ENCODE results near the gene IL12A.

Gene IL12A

DNA sequence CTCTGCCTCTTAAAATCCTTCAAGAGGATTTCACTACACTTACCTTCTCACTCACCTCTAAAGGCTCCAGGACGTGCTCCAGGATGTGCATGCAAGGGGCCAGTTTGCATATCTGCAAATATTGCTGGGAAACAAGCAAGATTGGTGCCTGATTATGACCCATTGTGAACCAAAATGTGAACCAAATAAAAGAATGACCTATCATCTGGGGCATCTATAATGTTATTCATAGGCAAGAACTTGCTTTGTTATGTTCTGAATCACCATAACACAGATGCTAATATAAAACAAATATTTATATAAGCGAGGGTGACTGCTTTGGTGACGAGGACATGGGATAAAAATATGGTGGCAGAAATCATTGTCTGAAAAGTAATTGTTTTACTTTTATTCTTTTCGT is 5.5 kb downstream of the IL12A start (continued):
- TF ChIP-seq, protein P1, sequence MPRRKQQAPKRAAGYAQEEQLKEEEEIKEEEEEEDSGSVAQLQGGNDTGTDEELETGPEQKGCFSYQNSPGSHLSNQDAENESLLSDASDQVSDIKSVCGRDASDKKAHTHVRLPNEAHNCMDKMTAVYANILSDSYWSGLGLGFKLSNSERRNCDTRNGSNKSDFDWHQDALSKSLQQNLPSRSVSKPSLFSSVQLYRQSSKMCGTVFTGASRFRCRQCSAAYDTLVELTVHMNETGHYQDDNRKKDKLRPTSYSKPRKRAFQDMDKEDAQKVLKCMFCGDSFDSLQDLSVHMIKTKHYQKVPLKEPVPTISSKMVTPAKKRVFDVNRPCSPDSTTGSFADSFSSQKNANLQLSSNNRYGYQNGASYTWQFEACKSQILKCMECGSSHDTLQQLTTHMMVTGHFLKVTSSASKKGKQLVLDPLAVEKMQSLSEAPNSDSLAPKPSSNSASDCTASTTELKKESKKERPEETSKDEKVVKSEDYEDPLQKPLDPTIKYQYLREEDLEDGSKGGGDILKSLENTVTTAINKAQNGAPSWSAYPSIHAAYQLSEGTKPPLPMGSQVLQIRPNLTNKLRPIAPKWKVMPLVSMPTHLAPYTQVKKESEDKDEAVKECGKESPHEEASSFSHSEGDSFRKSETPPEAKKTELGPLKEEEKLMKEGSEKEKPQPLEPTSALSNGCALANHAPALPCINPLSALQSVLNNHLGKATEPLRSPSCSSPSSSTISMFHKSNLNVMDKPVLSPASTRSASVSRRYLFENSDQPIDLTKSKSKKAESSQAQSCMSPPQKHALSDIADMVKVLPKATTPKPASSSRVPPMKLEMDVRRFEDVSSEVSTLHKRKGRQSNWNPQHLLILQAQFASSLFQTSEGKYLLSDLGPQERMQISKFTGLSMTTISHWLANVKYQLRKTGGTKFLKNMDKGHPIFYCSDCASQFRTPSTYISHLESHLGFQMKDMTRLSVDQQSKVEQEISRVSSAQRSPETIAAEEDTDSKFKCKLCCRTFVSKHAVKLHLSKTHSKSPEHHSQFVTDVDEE (CRISPR knock-in tag; IDR thresholded peaks at IDR 0.05) = no peak
- TF ChIP-seq PPARA (CRISPR knock-in tag; IDR thresholded peaks at IDR 0.05; ENCODE audit: borderline replicate concordance) (no peak), ESRRG (CRISPR knock-in tag; IDR thresholded peaks at IDR 0.05) (no peak), ZNF8 (CRISPR knock-in tag; IDR thresholded peaks at IDR 0.05) (no peak), ZC3H10 (CRISPR knock-in tag; IDR thresholded peaks at IDR 0.05) (no peak), ZFP3 (CRISPR knock-in tag; IDR thresholded peaks at IDR 0.05) (no peak), ZNF70 (CRISPR knock-in tag; IDR thresholded peaks at IDR 0.05) (no peak), ZFP30 (CRISPR knock-in tag; IDR thresholded peaks at IDR 0.05) (no peak)

DNA sequence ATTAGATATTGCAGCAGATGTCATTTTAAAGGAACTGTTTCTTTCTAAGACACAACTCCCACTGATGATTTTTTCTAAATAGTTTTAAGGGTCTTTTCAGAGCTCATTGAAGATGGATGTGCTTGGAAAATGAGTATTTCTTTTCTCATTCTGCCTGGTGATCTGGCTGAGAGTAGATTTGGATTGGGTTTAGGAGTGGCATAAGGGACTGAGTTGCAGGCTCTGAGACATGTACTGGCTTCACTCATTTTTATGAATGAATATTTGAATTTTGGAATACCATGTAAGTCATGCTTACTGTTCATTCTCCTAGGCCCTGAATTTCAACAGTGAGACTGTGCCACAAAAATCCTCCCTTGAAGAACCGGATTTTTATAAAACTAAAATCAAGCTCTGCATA is 6.5 kb downstream of the IL12A start:
- no peak for ATAC-seq
- TF ChIP-seq RARB (CRISPR knock-in tag; IDR thresholded peaks at IDR 0.05) (no peak), ISL1 (CRISPR knock-in tag; IDR thresholded peaks at IDR 0.05) (no peak), ZFP30 (CRISPR knock-in tag; IDR thresholded peaks at IDR 0.05) (no peak), ZC3H10 (CRISPR knock-in tag; IDR thresholded peaks at IDR 0.05) (no peak), TCF4 (CRISPR knock-in tag; IDR thresholded peaks at IDR 0.05; ENCODE audit: borderline replicate concordance) (no peak), ZNF8 (CRISPR knock-in tag; IDR thresholded peaks at IDR 0.05) (no peak)
- TF ChIP-seq, protein P2, sequence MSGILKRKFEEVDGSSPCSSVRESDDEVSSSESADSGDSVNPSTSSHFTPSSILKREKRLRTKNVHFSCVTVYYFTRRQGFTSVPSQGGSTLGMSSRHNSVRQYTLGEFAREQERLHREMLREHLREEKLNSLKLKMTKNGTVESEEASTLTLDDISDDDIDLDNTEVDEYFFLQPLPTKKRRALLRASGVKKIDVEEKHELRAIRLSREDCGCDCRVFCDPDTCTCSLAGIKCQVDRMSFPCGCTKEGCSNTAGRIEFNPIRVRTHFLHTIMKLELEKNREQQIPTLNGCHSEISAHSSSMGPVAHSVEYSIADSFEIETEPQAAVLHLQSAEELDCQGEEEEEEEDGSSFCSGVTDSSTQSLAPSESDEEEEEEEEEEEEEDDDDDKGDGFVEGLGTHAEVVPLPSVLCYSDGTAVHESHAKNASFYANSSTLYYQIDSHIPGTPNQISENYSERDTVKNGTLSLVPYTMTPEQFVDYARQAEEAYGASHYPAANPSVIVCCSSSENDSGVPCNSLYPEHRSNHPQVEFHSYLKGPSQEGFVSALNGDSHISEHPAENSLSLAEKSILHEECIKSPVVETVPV (CRISPR knock-in tag; IDR thresholded peaks at IDR 0.05) = no peak

- TF ChIP-seq, protein P3, sequence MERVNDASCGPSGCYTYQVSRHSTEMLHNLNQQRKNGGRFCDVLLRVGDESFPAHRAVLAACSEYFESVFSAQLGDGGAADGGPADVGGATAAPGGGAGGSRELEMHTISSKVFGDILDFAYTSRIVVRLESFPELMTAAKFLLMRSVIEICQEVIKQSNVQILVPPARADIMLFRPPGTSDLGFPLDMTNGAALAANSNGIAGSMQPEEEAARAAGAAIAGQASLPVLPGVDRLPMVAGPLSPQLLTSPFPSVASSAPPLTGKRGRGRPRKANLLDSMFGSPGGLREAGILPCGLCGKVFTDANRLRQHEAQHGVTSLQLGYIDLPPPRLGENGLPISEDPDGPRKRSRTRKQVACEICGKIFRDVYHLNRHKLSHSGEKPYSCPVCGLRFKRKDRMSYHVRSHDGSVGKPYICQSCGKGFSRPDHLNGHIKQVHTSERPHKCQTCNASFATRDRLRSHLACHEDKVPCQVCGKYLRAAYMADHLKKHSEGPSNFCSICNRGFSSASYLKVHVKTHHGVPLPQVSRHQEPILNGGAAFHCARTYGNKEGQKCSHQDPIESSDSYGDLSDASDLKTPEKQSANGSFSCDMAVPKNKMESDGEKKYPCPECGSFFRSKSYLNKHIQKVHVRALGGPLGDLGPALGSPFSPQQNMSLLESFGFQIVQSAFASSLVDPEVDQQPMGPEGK (CRISPR knock-in tag; IDR thresholded peaks at IDR 0.05; ENCODE audit: borderline replicate concordance) = no peak
- TF ChIP-seq TCF4 (CRISPR knock-in tag; IDR thresholded peaks at IDR 0.05; ENCODE audit: borderline replicate concordance) (no peak), ZFP30 (CRISPR knock-in tag; IDR thresholded peaks at IDR 0.05) (no peak), ZC3H10 (CRISPR knock-in tag; IDR thresholded peaks at IDR 0.05) (no peak)
- TF ChIP-seq, protein P1 (CRISPR knock-in tag; IDR thresholded peaks at IDR 0.05) = no peak
- ATAC-seq = no peak
Measured at GRCh38 chr3:159996018-159996417, 7.4 kb downstream of the IL12A start.

- ATAC-seq = no peak
- no peak for TF ChIP-seq RARB (CRISPR knock-in tag; IDR thresholded peaks at IDR 0.05)
- TF ChIP-seq ZC3H10 (CRISPR knock-in tag; IDR thresholded peaks at IDR 0.05) = no peak
- no peak for TF ChIP-seq ARNTL (CRISPR knock-in tag; IDR thresholded peaks at IDR 0.05; ENCODE audit: borderline replicate concordance, low read depth)
- TF ChIP-seq ISL1 (CRISPR knock-in tag; IDR thresholded peaks at IDR 0.05) = no peak
- TF ChIP-seq SNAI2 (CRISPR knock-in tag; IDR thresholded peaks at IDR 0.05) = no peak
- TF ChIP-seq GLIS3 (CRISPR knock-in tag; IDR thresholded peaks at IDR 0.05) = no peak
- TF ChIP-seq ZFP30 (CRISPR knock-in tag; IDR thresholded peaks at IDR 0.05) = no peak
- TF ChIP-seq ESRRG (CRISPR knock-in tag; IDR thresholded peaks at IDR 0.05) = no peak
- TF ChIP-seq ZNF8 (CRISPR knock-in tag; IDR thresholded peaks at IDR 0.05) = no peak
- TF ChIP-seq, protein P1 (CRISPR knock-in tag; IDR thresholded peaks at IDR 0.05) = no peak
- TF ChIP-seq, protein P4, sequence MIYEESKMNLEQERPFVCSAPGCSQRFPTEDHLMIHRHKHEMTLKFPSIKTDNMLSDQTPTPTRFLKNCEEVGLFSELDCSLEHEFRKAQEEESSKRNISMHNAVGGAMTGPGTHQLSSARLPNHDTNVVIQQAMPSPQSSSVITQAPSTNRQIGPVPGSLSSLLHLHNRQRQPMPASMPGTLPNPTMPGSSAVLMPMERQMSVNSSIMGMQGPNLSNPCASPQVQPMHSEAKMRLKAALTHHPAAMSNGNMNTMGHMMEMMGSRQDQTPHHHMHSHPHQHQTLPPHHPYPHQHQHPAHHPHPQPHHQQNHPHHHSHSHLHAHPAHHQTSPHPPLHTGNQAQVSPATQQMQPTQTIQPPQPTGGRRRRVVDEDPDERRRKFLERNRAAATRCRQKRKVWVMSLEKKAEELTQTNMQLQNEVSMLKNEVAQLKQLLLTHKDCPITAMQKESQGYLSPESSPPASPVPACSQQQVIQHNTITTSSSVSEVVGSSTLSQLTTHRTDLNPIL (CRISPR knock-in tag; IDR thresholded peaks at IDR 0.05; ENCODE audit: low read depth) = no peak
- no peak for TF ChIP-seq PPARA (CRISPR knock-in tag; IDR thresholded peaks at IDR 0.05; ENCODE audit: borderline replicate concordance)
- no peak for TF ChIP-seq ZNF565 (CRISPR knock-in tag; conservative IDR thresholded peaks at IDR 0.05; ENCODE audit: low read depth)
- TF ChIP-seq POU6F1 (CRISPR knock-in tag; IDR thresholded peaks at IDR 0.05; ENCODE audit: borderline replicate concordance, low read depth) = no peak
Measured at GRCh38 chr3:159996959-159997358, 8.3 kb downstream of the IL12A start.
